Kidney capillary endothelial cell (primary cell): ENCODE data around the gene MIF4GD.
A peak's percentile ranks its signal among the peaks of the same experiment; 100 is the strongest.
"Not testable (repeated sequence)": the region's sequence is repeated elsewhere in the genome, so short reads cannot be mapped to it uniquely, and the experiment has no call there.

Experiments
- DNase-seq: peaks from one replicate; pipeline ENCODE4 v3.0.0-alpha.2; 2018; ENCODE audit warnings: low spot score

The MIF4GD gene

GRCh38 chr17:75288359-75288758 lies 17.3 kb upstream of the MIF4GD start:
- no peak for DNase-seq

GRCh38 chr17:75287221-75287620 lies 16.2 kb upstream of the MIF4GD start:
- no peak for DNase-seq

GRCh38 chr17:75285123-75285522 lies 14.1 kb upstream of the MIF4GD start:
- DNase-seq, result no peak

GRCh38 chr17:75280189-75280588 lies 9.2 kb upstream of the MIF4GD start:
- not testable (repeated sequence) for DNase-seq

- no peak for DNase-seq
Observed at GRCh38 chr17:75277664-75278071, 6.6 kb upstream of the MIF4GD start.

GRCh38 chr17:75273977-75274708 lies 3.1 kb upstream of the MIF4GD start:
- DNase-seq, result no peak

GRCh38 chr17:75272848-75273184 lies 1.8 kb upstream of the MIF4GD start:
- DNase-seq, result no peak

- no peak for DNase-seq
Observed at GRCh38 chr17:75271955-75272847, 1.2 kb upstream of the MIF4GD start.

- DNase-seq, result peak; percentile 69
Observed at GRCh38 chr17:75271233-75271954, 363 bp upstream of the MIF4GD start.

GRCh38 chr17:75270218-75270965 lies 639 bp downstream of the MIF4GD start:
- peak; percentile 49 for DNase-seq

GRCh38 chr17:75269844-75270217 lies 1.2 kb downstream of the MIF4GD start:
- no peak for DNase-seq

- no peak for DNase-seq
Observed at GRCh38 chr17:75267411-75268232, 3.4 kb downstream of the MIF4GD start.

- DNase-seq, result no peak
Observed at GRCh38 chr17:75267153-75267410, 3.9 kb downstream of the MIF4GD start.

- no peak for DNase-seq
Observed at GRCh38 chr17:75266316-75267152, 4.5 kb downstream of the MIF4GD start.

GRCh38 chr17:75265614-75266315 lies 5.3 kb downstream of the MIF4GD start:
- DNase-seq, result peak; percentile 55

- no peak for DNase-seq
Observed at GRCh38 chr17:75263055-75263454, 8.0 kb downstream of the MIF4GD start.

GRCh38 chr17:75262112-75262606 lies 8.9 kb downstream of the MIF4GD start:
- no peak for DNase-seq

- peak; percentile 91 for DNase-seq
Observed at GRCh38 chr17:75261336-75262111, 9.5 kb downstream of the MIF4GD start, which contains the start of the genes GGA3 and MRPS7. Gene GGA3 (minus strand): TSS chr17:75261606. CDS start chr17:75261587, 19 bp downstream. Gene MRPS7 (plus strand): TSS chr17:75261879. CDS start chr17:75261901, 22 bp downstream.
